GM18517 (cell line): Measurements from ENCODE around the gene LRFN5.
"Not testable (repeated sequence)": the region's sequence is repeated elsewhere in the genome, so short reads cannot be mapped to it uniquely, and the experiment has no call there.

ENCODE experiments used
- ATAC-seq: cut with Tn5 transposase; IDR thresholded peaks from one replicate; pipeline ENCODE4 v1.9.1; 2021; ENCODE audit warnings: mild to moderate bottlenecking, moderate library complexity; ENCODE audit not compliant: unreplicated experiment

LRFN5 gene

DNA sequence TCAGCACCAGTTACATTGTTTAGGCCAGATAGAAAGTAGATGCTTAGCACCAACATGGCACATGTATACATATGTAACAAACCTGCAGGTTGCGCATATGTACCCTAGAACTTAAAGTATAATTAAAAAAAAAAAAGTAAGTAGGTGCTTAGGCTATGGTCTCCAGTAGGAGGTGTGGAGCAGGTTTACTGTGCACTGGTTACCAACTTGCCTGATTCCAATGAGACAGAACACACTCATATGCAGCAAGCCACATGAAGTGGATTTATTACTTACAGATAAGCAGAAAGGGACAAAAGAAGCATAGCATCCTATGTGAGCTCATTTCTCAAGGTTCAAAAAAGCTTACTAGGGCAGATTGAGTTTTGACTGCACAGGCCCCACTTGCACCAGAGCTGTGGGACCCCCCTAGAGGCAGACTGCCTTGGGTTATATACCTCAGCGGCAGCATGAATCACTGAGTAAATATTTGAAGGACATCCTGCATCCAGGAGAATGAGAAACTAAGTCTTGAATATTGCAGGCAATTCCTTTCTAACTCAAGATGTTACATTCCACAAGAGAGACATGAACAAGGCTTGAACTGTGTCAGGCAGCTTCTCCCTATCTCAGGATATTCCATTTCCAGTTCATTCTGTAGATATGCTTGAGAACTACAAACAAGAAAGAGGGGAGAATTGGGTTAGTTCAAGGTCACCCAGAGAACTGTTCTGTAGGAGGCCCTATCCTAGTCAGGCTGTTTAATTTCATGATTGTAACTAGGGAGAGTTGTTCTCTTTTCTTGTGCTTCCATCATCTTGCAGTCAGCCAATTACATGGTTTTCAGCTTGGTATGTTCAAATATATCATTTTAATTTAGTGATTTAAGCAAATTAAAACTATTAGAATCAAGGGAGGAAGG, 30.1 kb downstream of the LRFN5 start:
- ATAC-seq = no peak

DNA sequence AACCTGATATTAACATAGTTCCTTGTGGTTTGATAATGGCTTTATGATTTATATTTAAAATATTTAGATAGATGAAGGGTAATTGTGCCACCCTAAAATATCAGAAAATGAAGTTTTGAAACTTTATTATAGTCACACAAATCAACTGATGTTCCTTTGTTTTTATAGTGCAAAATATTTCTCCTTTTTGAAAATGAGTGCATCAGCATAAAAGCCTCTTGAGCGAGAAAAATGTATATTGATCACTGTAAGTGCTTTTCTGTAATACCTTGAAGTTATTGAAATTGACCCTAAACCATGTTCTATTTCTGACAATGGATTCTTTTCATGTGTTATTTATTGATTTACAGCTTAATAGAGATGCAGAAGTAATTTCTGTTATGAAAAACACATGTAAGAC, 35.0 kb downstream of the LRFN5 start:
- ATAC-seq = no peak

GRCh38 chr14:41642367-41642766, 35.7 kb downstream of the LRFN5 start:
- no peak for ATAC-seq

DNA sequence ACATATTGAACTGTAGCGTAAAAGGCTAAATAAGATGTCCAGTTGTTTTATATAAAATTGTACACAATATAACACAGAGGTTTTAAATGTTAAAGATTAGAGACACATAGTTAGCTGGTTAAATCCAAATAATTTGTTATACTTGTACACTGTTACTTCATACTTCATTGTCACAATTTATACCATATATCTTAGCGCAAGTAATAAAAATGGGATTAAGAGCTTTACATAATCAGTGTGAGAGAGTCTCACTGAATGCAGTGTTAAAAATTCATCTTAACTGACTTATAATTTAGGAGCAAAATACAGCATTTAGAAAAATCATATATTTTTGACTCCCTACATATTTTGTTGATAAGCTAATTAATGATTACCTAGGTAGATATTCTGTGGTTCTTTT, 36.1 kb downstream of the LRFN5 start:
- ATAC-seq = no peak

DNA sequence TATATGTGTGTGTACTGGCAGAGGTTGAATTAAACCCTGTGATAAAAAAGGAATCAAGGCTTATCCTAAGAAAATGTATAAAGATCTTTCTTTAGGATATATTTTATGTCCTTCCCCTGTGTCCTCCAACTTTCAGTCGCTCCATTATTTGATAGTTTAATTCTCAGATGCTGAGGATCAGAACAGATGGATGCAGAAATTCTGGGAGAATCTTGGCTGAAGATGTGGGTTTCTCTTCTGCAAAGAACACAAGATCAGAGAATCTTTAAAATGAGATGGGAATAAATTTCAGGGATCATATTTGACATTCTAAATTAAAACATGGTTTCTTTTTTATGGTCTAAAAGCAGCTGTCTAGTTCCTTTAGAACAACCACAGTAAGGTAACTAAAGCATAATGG, 37.9 kb downstream of the LRFN5 start:
- ATAC-seq = no peak

DNA sequence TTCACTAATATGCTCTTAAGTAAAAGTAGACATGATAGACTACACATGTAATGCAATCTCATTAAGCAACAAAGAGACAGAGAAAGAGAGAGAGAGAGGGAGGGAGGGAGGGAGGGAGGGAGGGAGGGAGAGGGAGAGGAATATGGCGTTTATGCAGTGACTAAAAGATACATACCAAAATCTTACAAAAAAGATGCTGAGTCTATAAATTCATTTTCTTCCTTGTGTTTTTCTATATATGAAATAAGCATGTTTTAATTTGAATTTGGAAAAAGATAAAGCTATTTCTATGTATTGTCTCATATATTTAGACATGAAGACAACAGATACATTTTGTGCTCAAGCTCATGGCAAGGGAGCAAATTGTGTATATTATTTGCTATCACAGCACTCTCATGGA, 44.1 kb downstream of the LRFN5 start:
- ATAC-seq = no peak

GRCh38 chr14:41654196-41654595, 47.5 kb downstream of the LRFN5 start:
- ATAC-seq = no peak

GRCh38 chr14:41662780-41663472, 56.2 kb downstream of the LRFN5 start:
- ATAC-seq = no peak

DNA sequence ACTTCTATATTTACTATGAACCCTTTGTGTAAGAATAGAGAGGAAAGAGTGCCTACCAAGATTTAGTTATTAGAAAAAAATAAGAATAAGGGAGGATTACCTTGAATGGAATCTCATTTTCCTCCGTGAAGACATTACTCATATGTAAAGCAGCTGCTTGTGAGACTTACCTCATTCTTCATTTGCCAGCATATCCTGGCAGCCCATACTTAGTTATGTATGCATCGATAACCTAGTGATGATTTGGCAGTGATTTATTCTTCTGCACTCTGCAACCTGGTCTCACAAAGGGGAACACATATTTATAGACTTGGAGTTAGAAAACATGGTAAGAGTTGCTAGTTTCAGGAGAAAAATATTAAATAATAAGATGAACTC, 56.8 kb downstream of the LRFN5 start:
- ATAC-seq = no peak

DNA sequence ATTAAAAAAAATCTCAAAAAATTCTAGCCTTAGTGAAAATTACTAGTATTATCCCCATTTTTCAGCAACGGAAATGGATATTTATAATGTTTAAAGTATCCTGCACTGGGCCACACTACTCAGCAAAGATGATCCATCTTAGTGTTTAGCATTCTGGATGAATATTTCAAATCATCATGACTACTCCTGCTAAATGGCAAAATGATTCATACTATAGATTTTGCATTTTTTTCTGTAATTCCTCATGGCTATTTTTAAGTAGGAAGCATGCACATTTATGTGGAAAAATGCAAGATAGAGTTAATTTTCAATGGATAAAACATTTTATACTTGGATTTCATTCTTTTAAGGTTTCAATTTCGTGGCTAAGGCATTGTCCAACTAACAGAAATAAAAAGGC, 59.6 kb downstream of the LRFN5 start:
- no peak for ATAC-seq

DNA sequence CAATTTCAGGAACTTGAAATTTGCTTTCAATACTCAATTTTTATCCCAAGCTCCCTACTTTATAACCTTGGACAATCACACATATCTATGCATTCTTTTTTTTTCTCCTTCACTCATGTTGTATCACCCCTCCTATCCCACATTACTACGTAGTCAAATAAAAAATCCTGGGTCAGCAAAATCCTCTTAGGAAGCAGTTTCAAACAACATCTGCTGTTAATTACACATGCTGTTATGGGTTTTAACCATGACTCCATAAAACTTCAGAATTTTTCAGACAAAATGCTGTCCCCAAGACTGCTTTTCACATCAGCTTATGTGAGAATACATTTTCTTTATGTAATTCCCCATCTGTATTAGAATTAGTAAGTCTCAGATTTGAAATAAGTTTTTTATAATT, 61.7 kb downstream of the LRFN5 start:
- ATAC-seq = no peak

DNA sequence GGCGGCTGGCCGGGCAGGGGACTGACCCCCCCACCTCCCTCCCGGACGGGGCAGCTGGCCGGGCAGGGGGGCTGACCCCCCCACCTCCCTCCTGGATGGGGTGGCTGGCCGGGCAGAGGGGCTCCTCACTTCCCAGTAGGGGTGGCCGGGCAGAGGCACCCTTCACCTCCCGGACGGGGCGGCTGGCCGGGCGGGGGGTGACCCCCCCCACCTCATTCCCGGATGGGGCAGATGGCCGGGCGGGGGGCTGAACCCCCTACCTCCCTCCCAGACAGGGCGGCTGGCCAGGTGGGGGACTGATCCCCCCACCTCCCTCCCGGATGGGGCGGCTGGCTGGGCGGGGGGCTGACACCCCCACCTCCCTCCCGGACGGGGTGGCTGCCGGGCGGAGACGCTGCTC, 66.9 kb downstream of the LRFN5 start:
- not testable (repeated sequence) for ATAC-seq

DNA sequence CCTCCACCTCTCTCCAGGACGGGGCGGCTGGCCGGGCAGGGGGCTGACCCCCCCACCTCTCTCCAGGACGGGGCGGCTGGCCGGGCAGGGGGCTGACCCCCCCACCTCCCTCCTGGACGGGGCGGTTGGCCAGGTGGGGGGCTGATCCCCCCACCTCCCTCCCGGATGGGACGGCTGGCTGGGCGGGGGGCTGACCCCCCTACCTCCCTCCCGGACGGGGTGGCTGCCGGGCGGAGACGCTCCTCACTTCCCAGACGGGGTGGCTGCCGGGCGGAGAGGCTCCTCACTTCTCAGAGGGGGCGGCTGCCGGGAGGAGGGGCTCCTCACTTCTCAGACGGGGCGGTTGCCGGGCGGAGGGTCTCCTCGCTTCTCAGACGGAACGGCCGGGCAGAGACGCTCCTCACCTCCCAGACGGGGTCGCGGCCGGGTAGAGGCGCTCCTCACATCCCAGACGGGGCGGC, 67.9 kb downstream of the LRFN5 start:
- not testable (repeated sequence) for ATAC-seq

DNA sequence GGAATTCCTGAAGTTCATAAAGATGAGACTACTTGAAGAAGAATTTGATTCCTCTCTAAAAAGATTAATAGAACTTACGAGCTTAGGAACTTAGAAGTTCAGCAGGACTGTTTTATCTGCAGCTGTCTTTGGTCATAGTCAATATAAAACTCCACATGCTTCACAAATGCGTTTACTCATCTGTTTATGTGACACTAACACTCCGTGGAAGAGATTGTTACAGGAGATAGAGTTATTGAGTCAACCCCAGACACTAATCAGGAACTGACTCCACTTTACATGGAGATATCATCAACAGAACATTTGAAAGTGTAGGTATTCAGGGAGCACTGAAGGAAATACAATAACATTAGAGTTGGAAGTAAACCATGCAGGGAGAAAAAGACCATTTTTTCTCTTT, 92.8 kb downstream of the LRFN5 start:
- ATAC-seq = no peak

- no peak for ATAC-seq
Observed at GRCh38 chr14:41718477-41719166, 111.9 kb downstream of the LRFN5 start.

DNA sequence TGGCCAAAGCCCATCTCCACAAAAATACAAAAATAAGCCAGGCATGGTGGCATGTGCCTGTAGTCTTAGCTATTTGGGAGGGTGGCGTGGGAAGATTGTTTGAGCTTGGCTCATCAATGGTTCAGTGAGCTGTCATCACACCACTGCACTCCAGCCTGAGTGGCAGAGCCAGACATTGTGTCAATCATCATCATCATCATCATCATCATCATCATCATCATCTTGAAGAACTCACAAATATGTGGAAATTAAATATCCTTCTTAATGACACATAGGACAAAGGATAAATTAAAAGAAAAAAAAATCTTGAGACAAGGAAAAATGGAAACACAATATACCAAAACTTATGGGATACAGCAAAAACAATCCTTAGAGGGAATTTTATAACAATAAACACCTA, 132.5 kb downstream of the LRFN5 start:
- no peak for ATAC-seq

GRCh38 chr14:41743140-41743539, 136.5 kb downstream of the LRFN5 start:
- ATAC-seq = no peak

- no peak for ATAC-seq
Observed at GRCh38 chr14:41749429-41749828, 142.8 kb downstream of the LRFN5 start.

- not testable (repeated sequence) for ATAC-seq
Observed at GRCh38 chr14:41750575-41750974, 143.9 kb downstream of the LRFN5 start.

GRCh38 chr14:41758011-41758665, 151.5 kb downstream of the LRFN5 start:
- ATAC-seq = no peak

DNA sequence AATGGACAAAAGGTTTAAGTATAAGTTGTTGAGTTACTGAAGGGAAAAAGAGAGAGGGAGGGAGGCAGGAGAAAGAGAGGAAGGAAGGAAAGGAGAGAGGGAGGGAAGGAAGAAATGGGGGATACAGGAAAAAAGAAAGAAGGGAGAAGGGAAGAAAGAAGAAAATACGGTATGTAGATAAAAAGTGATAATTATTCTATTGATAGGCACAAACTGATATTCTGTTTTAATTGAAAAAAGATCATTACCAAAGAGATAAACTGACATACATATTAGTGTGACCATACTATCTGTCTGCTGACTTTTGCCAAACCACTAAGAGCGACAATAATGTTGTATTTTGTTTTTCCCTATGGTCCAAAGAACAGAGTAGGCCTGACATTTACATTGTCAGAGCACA, 154.5 kb downstream of the LRFN5 start:
- ATAC-seq = no peak
